ENCODE measurements around the gene FOXP2. TPM values are rescaled to one million over a fixed set of nuclear protein-coding genes. Genes with fewer than 3 reads are reported as not detected.

The FOXP2 gene
- total and polyA plus RNA-seq, 10 donors: 0.09 to 5.9 (median 1.3) TPM

DNA sequence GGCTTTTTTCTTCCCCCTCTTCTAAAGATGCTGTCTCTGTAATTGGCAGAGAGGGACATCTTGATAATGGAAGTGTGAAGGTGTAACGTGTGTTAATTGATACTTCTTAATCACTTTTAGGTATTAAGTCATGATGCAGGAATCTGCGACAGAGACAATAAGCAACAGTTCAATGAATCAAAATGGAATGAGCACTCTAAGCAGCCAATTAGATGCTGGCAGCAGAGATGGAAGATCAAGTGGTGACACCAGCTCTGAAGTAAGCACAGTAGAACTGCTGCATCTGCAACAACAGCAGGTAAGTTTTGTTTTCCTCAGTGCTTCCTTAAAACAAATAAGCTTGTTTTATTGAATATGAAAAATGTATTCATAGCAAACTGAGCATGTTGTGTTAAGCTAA, 11.8 kb downstream of the FOXP2 start:
- no peak for TF ChIP-seq POLR2AphosphoS5 (IDR thresholded peaks at IDR 0.05)
- TF ChIP-seq, protein P1, sequence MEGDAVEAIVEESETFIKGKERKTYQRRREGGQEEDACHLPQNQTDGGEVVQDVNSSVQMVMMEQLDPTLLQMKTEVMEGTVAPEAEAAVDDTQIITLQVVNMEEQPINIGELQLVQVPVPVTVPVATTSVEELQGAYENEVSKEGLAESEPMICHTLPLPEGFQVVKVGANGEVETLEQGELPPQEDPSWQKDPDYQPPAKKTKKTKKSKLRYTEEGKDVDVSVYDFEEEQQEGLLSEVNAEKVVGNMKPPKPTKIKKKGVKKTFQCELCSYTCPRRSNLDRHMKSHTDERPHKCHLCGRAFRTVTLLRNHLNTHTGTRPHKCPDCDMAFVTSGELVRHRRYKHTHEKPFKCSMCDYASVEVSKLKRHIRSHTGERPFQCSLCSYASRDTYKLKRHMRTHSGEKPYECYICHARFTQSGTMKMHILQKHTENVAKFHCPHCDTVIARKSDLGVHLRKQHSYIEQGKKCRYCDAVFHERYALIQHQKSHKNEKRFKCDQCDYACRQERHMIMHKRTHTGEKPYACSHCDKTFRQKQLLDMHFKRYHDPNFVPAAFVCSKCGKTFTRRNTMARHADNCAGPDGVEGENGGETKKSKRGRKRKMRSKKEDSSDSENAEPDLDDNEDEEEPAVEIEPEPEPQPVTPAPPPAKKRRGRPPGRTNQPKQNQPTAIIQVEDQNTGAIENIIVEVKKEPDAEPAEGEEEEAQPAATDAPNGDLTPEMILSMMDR (IDR thresholded peaks at IDR 0.05 in 8 of 11, conservative IDR thresholded peaks at IDR 0.05 in 3 of 11): no peak
- no peak for TF ChIP-seq POLR2A (IDR thresholded peaks at IDR 0.05)
- WGBS, 5 donors: 81 to 92% (median 86%) methylated on average over 2 of the region's 2 CpGs
- H3K36me3 ChIP-seq: no peaks in the 10 kb centered on the region
- no peak for DNase-seq
- H3K4me1 ChIP-seq: no peaks in the 10 kb centered on the region
- no peaks in the 10 kb centered on the region for H3K27me3 ChIP-seq (replicated peaks in 1 of 7)
- H3K9me3 ChIP-seq: no peaks in the 10 kb centered on the region
- no peak overlapping the region for H3K4me3 ChIP-seq
- intact Hi-C loops (cut with DNase I; ENCODE audit: low total_unique reads): no loop called here
- H3K27ac ChIP-seq: no peak overlapping the region

GRCh38 chr7:114426824-114427223, 12.2 kb downstream of the FOXP2 start:
- no peak for DNase-seq
- Histone ChIP-seq H3K27ac (no peak overlapping the region), H3K4me3 (no peak overlapping the region), H3K9me3 (no peaks in the 10 kb centered on the region), H3K27me3 (replicated peaks in 1 of 7) (no peaks in the 10 kb centered on the region), H3K4me1 (no peaks in the 10 kb centered on the region), H3K36me3 (no peaks in the 10 kb centered on the region)
- TF ChIP-seq, protein P1 (IDR thresholded peaks at IDR 0.05 in 8 of 11, conservative IDR thresholded peaks at IDR 0.05 in 3 of 11): no peak
- TF ChIP-seq POLR2A (IDR thresholded peaks at IDR 0.05): no peak
- no peak for TF ChIP-seq POLR2AphosphoS5 (IDR thresholded peaks at IDR 0.05)
- 66 to 76% (median 69%) methylated on average over 4 of the region's 4 CpGs for WGBS, 5 donors
- intact Hi-C loops (cut with DNase I; ENCODE audit: low total_unique reads): no loop called here

DNA sequence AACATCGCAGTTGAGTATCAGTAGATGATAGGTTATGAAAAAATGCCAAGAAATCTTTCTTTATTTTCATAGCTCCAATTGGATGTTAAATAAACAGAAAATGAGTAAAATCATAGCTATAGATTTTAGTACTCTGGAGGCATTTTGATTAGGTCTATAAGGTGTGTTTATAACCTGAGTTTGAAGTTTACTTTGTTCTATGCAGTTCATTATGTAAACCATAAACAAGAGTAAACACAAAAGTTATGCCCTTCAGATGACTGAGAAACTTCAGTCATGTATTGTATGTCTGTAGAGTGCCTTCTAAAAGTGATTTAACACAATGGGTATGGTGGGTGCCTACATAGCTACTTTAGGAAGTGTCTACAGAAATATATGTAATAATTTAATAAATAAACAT, 13.6 kb downstream of the FOXP2 start:
- no peaks in the 10 kb centered on the region for H3K4me1 ChIP-seq
- no peak overlapping the region for H3K27ac ChIP-seq
- TF ChIP-seq POLR2AphosphoS5 (IDR thresholded peaks at IDR 0.05) (no peak), POLR2A (IDR thresholded peaks at IDR 0.05) (no peak)
- TF ChIP-seq, protein P1 (IDR thresholded peaks at IDR 0.05 in 8 of 11, conservative IDR thresholded peaks at IDR 0.05 in 3 of 11): no peak
- intact Hi-C loops (cut with DNase I; ENCODE audit: low total_unique reads): no loop called here
- no peaks in the 10 kb centered on the region for H3K36me3 ChIP-seq
- H3K27me3 ChIP-seq (replicated peaks in 1 of 7): no peaks in the 10 kb centered on the region
- no peak for DNase-seq
- WGBS, 5 donors: 85 to 98% (median 96%) methylated on average over 1 of the region's 1 CpG
- H3K9me3 ChIP-seq: no peaks in the 10 kb centered on the region
- no peak overlapping the region for H3K4me3 ChIP-seq

DNA sequence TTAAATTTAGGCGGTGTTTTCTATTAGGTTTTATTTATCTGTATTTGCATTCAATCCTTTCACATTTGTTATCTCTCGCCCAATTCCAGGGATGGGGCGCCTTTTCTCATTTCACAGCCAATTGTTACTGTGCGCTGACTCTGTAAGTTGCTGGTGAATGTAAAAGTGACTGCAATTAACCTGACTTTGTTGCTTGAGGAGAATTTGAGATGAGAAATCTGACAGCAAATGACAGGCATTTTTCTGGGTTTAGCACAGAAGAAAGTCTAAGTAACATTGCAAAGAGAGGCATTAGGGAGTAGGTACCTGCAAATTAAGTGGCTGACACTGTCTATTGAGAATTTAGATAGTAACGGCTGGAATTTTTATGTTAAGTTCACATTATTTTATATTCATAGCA, 16.6 kb downstream of the FOXP2 start:
- DNase-seq: no peak
- WGBS, 5 donors: 88 to 94% (median 92%) methylated on average over 5 of the region's 5 CpGs
- intact Hi-C loops (cut with DNase I; ENCODE audit: low total_unique reads): no loop called here
- H3K4me3 ChIP-seq: no peak overlapping the region
- H3K36me3 ChIP-seq: no peaks in the 10 kb centered on the region
- no peak overlapping the region for H3K27ac ChIP-seq
- no peaks in the 10 kb centered on the region for H3K4me1 ChIP-seq
- TF ChIP-seq POLR2AphosphoS5 (IDR thresholded peaks at IDR 0.05) (no peak), POLR2A (IDR thresholded peaks at IDR 0.05) (no peak)
- TF ChIP-seq, protein P1 (IDR thresholded peaks at IDR 0.05 in 8 of 11, conservative IDR thresholded peaks at IDR 0.05 in 3 of 11): no peak
- no peaks in the 10 kb centered on the region for H3K9me3 ChIP-seq
- no peaks in the 10 kb centered on the region for H3K27me3 ChIP-seq (replicated peaks in 1 of 7)
